HG03135 (cell line): ENCODE results near the gene RASL10B.

ENCODE experiments used
- ATAC-seq: cut with Tn5 transposase; IDR thresholded peaks from one replicate; pipeline ENCODE4 v1.9.1; 2021; ENCODE audit warnings: mild to moderate bottlenecking, moderate library complexity; ENCODE audit not compliant: unreplicated experiment

Gene RASL10B

GRCh38 chr17:35763767-35764122, 32.3 kb downstream of the RASL10B start:
- no peak for ATAC-seq

GRCh38 chr17:35764123-35764991, 32.9 kb downstream of the RASL10B start:
- ATAC-seq = peak; percentile 85

- ATAC-seq = no peak
Observed at GRCh38 chr17:35765086-35765710, 33.8 kb downstream of the RASL10B start.

- no peak for ATAC-seq
Observed at GRCh38 chr17:35765756-35766488, 34.5 kb downstream of the RASL10B start.

DNA sequence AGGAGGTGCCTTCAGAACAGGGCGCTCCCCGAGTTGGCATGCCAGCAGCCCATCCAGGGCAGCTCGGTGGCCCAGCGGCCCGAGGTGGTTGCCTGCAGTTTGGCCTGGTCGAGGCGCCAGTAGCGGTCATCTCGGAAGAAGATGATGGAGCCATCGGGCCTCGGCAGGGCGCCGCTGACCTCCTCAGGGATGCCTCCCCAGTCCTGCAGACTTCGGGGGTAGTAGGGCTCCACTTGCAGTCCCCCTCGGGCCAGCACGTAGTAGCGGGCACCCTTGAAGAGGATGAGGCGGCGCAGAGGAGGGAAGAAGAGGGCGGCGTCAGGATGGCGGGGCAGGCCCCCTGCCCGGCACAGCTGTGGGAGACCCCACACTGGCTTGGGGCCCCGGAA, 35.0 kb downstream of the RASL10B start:
- no peak for ATAC-seq

DNA sequence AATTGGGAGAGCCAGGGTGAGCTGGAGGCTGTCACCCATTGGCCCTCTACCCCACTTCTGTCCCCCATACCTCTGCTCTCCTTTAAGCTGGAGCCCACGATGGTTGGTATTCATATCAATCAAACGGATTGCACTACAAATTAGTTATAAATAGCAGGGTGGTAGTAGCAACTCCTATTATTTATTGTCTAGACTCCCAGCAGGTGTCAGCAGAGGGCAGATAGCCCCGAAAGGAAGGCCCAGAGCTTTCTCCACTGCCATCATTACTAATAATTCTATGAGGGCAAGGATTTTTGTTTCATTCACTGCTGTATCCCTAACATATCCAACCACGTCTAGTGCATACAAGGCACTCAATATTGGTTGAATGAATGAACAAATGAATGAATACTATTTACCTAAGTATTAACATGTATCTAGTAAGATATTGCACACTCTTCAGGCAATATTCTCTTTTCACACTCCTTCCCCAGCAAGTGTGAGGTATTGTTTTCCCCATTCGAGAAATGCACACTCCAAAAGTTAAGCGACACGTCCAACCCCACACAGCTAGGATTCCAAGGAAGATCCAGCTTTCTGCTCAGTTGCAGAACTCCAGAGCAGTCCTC, 35.6 kb downstream of the RASL10B start:
- no peak for ATAC-seq

- ATAC-seq = no peak
Observed at GRCh38 chr17:35768797-35769196, 37.4 kb downstream of the RASL10B start.

DNA sequence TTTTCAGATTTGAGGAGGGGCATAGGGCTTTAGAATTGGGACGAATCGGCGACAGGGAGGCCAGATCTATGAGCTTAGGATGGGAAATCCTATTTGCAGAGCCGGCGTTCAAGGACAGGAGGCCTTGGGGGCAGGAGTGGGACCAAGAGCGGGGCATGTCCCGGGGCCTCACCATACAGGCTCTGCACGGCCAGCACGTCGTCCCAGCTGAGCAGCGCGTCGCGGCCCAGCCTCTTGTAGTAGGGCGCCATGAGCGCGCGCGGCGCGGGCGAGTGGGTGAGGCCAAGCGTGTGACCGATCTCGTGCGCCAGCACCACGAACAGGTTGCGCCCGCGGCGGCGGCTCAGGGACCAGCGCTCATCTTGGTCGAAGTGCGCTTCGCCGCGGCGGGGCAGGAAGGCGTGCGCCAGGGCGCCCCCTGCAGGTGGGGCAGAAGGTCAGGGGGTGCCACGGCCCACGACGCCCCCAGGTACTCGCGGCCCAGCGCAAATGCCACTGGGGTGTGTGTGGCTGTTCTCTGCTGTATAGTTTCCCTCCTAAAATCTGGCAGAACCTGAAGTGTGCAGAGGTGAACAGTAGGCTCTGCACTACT, 38.6 kb downstream of the RASL10B start:
- no peak for ATAC-seq

DNA sequence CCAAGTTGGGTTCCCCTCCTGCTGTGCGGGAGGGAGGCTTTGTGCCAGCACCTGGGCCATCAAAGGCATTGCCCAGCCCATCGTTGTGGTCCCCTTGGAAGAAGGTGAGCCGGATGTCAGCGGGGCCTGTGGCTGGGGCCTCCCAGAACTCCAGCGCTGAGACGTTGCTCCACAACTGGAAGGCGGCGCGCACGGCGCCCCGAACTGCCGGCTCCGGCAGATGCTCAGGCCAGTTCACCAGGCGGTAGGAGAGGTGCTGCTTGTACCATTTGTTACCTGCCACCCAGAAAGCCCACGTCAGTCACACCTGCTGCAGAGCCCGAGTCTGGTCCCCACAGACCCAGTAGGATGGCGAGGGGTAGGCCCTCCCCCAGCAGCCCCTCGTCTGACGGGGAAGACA, 41.7 kb downstream of the RASL10B start:
- no peak for ATAC-seq

DNA sequence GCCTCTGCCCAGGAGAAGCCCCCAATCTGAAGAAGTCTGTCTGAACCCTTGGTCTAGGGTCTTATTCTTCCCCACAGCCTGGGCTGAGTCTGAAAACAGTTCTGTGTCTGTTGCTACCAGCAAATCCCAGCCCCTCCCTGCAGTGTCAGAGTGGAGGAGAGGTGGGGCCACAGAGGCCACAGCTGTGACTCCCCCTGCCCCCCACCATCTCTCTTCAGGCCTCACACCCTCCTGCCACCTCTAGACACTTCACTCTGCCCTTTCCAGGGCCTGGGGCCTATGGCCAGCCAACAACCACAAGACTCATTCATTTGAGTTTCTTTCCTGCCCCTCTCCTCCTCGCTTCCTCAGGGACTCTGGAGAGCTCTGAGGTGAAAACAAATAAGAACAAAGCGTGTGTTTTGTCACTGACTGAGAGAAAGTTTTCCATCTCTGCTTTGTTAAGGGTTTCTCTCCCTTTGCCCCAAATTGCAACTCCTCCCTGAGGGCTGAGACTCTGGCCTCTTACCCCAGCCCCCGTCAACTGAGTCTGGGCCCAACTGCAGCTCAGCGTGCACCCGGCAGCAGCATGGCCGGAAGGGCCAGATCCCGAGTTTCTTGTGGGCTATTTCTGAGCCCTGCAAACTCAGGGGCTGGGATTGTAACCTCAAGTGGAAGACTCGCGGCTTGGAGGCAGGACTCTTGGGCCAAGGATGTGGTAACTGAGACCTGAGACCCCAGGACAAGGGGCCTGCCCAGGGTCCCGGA, 42.4 kb downstream of the RASL10B start:
- ATAC-seq = no peak

DNA sequence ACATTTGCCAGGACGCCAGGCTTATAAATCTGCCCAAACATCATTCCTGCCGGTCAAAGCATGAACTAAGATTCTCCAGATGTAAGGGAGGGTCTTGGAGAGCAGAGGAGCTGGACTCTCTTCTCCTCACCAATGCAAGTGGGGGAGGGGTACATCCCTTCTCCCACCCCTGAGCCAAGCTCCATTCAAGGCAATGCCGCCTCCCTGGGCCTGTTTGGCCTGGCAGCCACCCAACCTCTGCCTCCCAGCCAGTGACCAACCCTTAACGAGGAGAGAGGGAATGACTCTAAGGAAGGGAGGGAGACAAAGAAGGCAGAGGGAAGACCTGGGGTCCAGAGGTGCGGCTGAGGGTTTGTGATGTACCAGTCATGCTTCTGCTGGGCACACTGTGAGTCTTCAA, 43.1 kb downstream of the RASL10B start:
- ATAC-seq = no peak

- ATAC-seq = no peak
Observed at GRCh38 chr17:35775039-35775438, 43.6 kb downstream of the RASL10B start.

GRCh38 chr17:35775583-35775982, 44.1 kb downstream of the RASL10B start:
- ATAC-seq = no peak

DNA sequence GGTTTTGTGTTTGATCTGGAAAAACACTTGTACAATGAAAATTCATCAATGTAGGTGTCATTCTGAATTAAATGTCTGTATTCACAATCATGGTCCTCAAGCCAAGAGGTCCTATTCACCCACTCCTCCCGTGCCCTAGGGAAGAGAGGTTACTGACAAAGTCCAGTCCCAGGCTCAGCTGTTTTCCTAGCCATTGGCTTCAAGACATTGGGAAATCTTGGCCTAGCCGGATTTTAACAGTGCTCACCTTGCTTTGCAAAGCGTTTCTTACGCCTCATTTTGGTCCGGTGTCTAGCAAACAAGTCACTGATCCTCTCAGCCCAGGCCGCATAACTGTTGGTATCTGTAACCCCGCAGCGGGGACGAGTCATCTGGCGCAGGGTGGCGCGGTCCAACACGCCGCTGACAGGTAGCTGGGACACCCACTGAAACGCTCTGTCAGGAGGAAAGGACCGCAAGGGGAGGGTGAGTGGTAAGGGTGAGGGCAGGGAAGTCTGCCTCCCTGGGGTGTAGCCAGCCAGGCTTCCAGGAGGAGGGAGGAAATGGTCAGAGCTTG, 47.3 kb downstream of the RASL10B start:
- no peak for ATAC-seq

DNA sequence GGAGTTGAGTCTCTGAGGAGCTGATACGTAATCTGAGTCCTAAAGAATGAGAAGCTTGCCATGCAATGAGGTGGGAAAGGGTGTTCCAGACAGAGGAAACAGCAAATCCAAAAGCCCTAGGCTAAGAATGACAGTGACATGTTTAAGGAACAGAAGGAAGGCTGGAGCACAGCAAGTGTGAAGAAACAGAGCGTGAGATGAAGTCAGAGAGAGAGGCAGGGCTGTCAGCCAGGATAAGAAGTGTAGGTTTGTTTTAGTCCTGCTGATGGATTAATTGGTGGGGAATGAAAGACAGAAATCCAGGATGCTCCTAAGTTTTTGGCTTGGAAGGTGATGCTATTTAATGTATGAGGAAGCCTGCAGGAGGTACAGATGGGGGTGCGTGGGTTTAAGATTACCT, 49.5 kb downstream of the RASL10B start:
- no peak for ATAC-seq

DNA sequence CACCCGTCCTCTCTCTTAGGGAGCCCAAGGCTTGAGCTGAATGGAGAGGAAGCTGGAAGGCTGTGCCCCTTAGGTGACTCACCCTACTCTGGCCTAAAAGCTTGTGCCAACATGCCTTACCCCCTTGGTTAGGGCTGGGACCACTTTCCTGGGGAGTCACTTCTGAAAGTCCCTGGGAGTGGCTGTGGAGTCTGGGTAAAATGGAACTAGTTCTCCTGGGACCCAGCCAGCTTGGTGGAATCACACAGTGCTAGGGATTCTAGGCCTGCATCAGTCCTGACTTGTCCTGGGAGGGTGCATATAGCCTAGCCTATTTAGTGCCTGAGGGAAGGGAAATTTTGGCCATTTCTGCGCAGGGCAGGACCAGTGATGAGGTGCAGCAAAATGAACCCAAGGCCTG, 53.5 kb downstream of the RASL10B start:
- no peak for ATAC-seq

- ATAC-seq = no peak
Observed at GRCh38 chr17:35786941-35787432, 55.5 kb downstream of the RASL10B start.

DNA sequence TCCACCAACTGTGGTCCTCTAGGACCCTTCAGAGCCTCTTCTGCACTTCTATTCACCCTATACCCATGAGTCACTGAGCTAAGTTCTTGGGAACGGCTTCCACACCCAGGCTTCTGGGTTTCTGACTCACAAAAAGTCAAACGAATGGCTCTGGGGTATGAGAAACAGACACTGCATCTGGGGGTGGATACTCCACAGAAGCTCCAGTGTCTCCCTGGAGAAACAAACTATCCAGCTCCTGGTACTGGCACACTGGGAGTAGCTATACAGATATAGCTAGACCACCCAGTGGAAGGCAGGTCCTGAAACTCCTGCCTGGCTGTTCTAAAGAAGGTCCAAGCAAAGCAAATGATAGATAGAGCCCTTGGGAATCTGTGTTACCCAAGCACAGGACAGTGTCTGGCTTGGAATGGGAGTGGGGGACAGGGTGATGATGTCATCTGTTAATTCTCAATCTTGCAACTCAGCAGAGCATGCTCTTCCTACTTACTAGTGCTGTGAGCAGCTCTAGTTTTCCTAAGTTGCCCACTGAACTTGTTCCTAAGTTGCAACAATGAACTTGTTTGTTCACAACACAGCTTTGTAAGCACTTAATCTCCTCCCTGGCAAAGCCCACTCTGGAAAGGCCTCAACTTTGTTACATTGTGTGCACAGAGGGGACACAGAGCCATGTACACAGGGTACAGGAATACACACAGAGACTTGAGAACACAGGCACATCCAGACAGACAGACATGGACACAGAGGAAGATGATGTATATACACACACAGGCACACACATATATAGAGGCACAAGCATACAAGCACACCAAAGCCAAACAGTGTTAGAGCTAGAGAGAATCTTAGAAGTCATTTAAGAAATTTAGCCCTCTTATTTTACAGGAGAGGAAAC, 57.3 kb downstream of the RASL10B start:
- ATAC-seq = no peak

DNA sequence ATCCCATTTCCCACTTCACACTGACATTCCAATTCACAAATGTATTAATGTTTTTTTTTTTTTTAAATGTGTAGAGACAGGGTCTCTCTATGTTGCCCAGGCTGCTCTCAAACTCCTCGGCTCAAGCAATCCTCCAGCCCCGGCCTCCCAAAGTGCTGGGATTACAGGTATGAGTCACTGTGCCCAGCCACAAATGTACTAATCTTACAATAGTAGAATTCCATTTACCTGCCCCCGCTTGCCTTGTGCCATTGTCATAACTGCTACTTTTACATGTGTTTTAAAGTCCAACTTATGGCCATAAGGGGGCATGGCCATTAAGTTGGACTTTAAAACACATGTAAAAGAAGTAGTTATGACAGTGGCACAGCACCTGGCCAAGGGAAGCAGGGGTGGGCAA, 59.4 kb downstream of the RASL10B start:
- ATAC-seq = no peak
